HepG2 (cell line): ENCODE results near the gene RAB18. TPM values are rescaled to one million over a fixed set of nuclear protein-coding genes. Genes with fewer than 3 reads are reported as not detected.
A peak's percentile ranks its signal among the peaks of the same experiment; 100 is the strongest.

ENCODE experiments used
- ATM ChIP-seq: fragments of 450-650 bp; IDR thresholded peaks from 2 replicates; pipeline ENCODE4 v1.7.1; 2017; ENCODE audit warnings: mild to moderate bottlenecking, borderline replicate concordance
- ESRRA ChIP-seq: sonication (generic); formaldehyde crosslinking; IDR thresholded peaks from 2 replicates; pipeline ENCODE4 v1.5.1; 2020; ENCODE audit warnings: mild to moderate bottlenecking, low read depth, missing genetic modification reagents
- NR2F6 ChIP-seq, 2 experiments: IDR thresholded peaks; 2 replicates each; pipeline ENCODE4 v1.6.1; 2016; ENCODE audit warnings: antibody characterized with exemption in 1 of 2, mild to moderate bottlenecking in 1 of 2
- RAD21 ChIP-seq: fragments of 450-650 bp; formaldehyde crosslinking; IDR thresholded peaks from 2 replicates; pipeline ENCODE4 v1.5.0; 2020; ENCODE audit warnings: mild to moderate bottlenecking
- SMC3 ChIP-seq: IDR thresholded peaks from 2 replicates; pipeline ENCODE4 v1.6.1; 2011; ENCODE audit warnings: low read length, improper control_type of control experiment
- STAG1 ChIP-seq: sonication (generic); formaldehyde crosslinking; IDR thresholded peaks from 2 replicates; pipeline ENCODE4 v1.4.0; 2020; ENCODE audit warnings: missing genetic modification reagents
- ZNF20 ChIP-seq: sonication (generic); formaldehyde crosslinking; IDR thresholded peaks from 2 replicates; pipeline ENCODE4 v1.4.0; 2020; ENCODE audit warnings: mild to moderate bottlenecking, moderate library complexity, missing genetic modification reagents
- ZNF253 ChIP-seq: sonication (generic); formaldehyde crosslinking; IDR thresholded peaks from 2 replicates; pipeline ENCODE4 v1.8.0; 2022; ENCODE audit warnings: mild to moderate bottlenecking, missing genetic modification reagents, borderline replicate concordance
- ZNF446 ChIP-seq: sonication (generic); formaldehyde crosslinking; IDR thresholded peaks from 2 replicates; pipeline ENCODE4 v1.5.0; 2020; ENCODE audit warnings: mild to moderate bottlenecking, missing genetic modification reagents
- polyA plus RNA-seq, 8 experiments: library from polyadenylated mRNA; depleted of rRNA in 3 of 8; stranded (reverse) in 7 of 8; unstranded in 1 of 8; fragments of >200 nt; fragmentation: Illumina TruSeq in 4 of 8; extraction: Trizol in 4 of 8; gene quantifications; 2 replicates each; pipeline versions ENCODE4 v1.2.1 to v1.2.3, GENCODE V29; 2011 to 2016; ENCODE audit warnings: low read depth in 4 of 8, missing spikeins in 1 of 8, mixed read lengths in 1 of 8; ENCODE audit not compliant: insufficient read depth in 1 of 8
- total RNA-seq, 5 experiments: library from RNA; depleted of rRNA; stranded (reverse); fragments of >200 nt; fragmentation: Illumina TruSeq; extraction: Trizol; gene quantifications; 2 replicates each; pipeline ENCODE4 v1.2.3, GENCODE V29; 2016; ENCODE audit warnings: low read depth in 1 of 5
- TF ChIP-seq, protein P1 (sequence below): sonication (generic); formaldehyde crosslinking; IDR thresholded peaks from 2 replicates; pipeline ENCODE4 v1.5.1; 2020; ENCODE audit warnings: mild to moderate bottlenecking, missing genetic modification reagents, moderate library complexity
- TF ChIP-seq, protein P2 (sequence below): IDR thresholded peaks from 2 replicates; pipeline ENCODE4 v1.6.1; 2018; ENCODE audit warnings: missing genetic modification reagents
- TF ChIP-seq, protein P3 (sequence below), 2 experiments: sonication (generic) in 1 of 2; formaldehyde crosslinking in 1 of 2; IDR thresholded peaks; 2 replicates each; pipeline versions ENCODE4 v1.4.0 to v1.6.1; 2018 to 2020; ENCODE audit warnings: missing genetic modification reagents in 2 of 2, borderline replicate concordance in 1 of 2, low read depth in 1 of 2, mild to moderate bottlenecking in 1 of 2, missing biosample characterization in 1 of 2
- TF ChIP-seq, protein P4 (sequence below): IDR thresholded peaks from 2 replicates; pipeline ENCODE4 v1.4.0; 2020; ENCODE audit warnings: mild to moderate bottlenecking, missing genetic modification reagents
- TF ChIP-seq, protein P5 (sequence below), 2 experiments: IDR thresholded peaks; 2 replicates each; pipeline ENCODE4 v1.6.1; 2011 to 2012; ENCODE audit warnings: low read length in 2 of 2, borderline replicate concordance in 1 of 2, low read depth in 1 of 2, mild to moderate bottlenecking in 1 of 2, moderate library complexity in 1 of 2

Gene RAB18
- total and polyA plus RNA-seq, 2 of the 13 experiments (the other 11 are each of a cell fraction or from before 2014, with no cell fraction given), result 22.3 to 69.1 TPM

DNA sequence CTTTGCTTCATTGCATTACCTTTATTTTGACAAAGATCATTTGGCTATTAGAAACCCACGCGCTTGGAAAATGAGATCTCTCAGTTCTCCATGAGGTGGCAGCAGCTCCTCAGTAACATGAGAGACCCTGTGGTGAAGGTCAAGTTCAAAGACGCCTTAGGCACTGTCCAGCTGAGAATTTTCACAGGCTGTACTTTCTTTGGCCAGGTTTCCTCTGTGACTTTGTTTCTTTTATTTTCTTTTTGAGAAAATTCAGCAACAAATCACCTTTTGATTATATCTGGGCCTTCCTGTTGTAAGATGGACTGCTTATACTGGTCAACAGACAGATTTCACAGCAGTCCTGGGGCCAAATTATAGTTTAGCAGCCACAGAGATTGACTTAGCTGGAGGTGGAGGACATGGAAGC, 54.5 kb downstream of the RAB18 start (continued):
- TF ChIP-seq ESRRA (CRISPR knock-in tag), result 0 out of 2 replicates have a peak, but pooled peaks have one; percentile 26
- peak; percentile 80 for TF ChIP-seq NR2F6 (IDR thresholded peaks at IDR 0.05)
- TF ChIP-seq NR2F6 (CRISPR knock-in tag; IDR thresholded peaks at IDR 0.05), result peak; percentile 82
- no peak for TF ChIP-seq ATM
- peak; percentile 87 for TF ChIP-seq STAG1 (CRISPR knock-in tag)
- peak; percentile 74 for TF ChIP-seq RAD21 (CRISPR knock-in tag)
- TF ChIP-seq, protein P1, sequence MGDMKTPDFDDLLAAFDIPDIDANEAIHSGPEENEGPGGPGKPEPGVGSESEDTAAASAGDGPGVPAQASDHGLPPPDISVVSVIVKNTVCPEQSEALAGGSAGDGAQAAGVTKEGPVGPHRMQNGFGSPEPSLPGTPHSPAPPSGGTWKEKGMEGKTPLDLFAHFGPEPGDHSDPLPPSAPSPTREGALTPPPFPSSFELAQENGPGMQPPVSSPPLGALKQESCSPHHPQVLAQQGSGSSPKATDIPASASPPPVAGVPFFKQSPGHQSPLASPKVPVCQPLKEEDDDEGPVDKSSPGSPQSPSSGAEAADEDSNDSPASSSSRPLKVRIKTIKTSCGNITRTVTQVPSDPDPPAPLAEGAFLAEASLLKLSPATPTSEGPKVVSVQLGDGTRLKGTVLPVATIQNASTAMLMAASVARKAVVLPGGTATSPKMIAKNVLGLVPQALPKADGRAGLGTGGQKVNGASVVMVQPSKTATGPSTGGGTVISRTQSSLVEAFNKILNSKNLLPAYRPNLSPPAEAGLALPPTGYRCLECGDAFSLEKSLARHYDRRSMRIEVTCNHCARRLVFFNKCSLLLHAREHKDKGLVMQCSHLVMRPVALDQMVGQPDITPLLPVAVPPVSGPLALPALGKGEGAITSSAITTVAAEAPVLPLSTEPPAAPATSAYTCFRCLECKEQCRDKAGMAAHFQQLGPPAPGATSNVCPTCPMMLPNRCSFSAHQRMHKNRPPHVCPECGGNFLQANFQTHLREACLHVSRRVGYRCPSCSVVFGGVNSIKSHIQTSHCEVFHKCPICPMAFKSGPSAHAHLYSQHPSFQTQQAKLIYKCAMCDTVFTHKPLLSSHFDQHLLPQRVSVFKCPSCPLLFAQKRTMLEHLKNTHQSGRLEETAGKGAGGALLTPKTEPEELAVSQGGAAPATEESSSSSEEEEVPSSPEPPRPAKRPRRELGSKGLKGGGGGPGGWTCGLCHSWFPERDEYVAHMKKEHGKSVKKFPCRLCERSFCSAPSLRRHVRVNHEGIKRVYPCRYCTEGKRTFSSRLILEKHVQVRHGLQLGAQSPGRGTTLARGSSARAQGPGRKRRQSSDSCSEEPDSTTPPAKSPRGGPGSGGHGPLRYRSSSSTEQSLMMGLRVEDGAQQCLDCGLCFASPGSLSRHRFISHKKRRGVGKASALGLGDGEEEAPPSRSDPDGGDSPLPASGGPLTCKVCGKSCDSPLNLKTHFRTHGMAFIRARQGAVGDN, result no peak
- no peak for TF ChIP-seq ZNF253
- TF ChIP-seq SMC3, result peak; percentile 61
- TF ChIP-seq, protein P2, sequence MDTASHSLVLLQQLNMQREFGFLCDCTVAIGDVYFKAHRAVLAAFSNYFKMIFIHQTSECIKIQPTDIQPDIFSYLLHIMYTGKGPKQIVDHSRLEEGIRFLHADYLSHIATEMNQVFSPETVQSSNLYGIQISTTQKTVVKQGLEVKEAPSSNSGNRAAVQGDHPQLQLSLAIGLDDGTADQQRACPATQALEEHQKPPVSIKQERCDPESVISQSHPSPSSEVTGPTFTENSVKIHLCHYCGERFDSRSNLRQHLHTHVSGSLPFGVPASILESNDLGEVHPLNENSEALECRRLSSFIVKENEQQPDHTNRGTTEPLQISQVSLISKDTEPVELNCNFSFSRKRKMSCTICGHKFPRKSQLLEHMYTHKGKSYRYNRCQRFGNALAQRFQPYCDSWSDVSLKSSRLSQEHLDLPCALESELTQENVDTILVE (CRISPR knock-in tag), result 0 out of 2 replicates have a peak, but pooled peaks have one; percentile 25
- no peak for TF ChIP-seq ZNF446 (CRISPR knock-in tag)
- TF ChIP-seq, protein P3, sequence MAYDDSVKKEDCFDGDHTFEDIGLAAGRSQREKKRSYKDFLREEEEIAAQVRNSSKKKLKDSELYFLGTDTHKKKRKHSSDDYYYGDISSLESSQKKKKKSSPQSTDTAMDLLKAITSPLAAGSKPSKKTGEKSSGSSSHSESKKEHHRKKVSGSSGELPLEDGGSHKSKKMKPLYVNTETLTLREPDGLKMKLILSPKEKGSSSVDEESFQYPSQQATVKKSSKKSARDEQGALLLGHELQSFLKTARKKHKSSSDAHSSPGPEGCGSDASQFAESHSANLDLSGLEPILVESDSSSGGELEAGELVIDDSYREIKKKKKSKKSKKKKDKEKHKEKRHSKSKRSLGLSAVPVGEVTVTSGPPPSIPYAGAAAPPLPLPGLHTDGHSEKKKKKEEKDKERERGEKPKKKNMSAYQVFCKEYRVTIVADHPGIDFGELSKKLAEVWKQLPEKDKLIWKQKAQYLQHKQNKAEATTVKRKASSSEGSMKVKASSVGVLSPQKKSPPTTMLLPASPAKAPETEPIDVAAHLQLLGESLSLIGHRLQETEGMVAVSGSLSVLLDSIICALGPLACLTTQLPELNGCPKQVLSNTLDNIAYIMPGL (CRISPR knock-in tag; IDR thresholded peaks at IDR 0.05; ENCODE audit: borderline replicate concordance in 1 of 2, low read depth in 1 of 2), result 0 out of 4 replicates have a peak, but pooled peaks of 1 of the 2 experiments have one; percentile 26
- no peak for TF ChIP-seq ZNF20 (CRISPR knock-in tag)
- TF ChIP-seq, protein P4, sequence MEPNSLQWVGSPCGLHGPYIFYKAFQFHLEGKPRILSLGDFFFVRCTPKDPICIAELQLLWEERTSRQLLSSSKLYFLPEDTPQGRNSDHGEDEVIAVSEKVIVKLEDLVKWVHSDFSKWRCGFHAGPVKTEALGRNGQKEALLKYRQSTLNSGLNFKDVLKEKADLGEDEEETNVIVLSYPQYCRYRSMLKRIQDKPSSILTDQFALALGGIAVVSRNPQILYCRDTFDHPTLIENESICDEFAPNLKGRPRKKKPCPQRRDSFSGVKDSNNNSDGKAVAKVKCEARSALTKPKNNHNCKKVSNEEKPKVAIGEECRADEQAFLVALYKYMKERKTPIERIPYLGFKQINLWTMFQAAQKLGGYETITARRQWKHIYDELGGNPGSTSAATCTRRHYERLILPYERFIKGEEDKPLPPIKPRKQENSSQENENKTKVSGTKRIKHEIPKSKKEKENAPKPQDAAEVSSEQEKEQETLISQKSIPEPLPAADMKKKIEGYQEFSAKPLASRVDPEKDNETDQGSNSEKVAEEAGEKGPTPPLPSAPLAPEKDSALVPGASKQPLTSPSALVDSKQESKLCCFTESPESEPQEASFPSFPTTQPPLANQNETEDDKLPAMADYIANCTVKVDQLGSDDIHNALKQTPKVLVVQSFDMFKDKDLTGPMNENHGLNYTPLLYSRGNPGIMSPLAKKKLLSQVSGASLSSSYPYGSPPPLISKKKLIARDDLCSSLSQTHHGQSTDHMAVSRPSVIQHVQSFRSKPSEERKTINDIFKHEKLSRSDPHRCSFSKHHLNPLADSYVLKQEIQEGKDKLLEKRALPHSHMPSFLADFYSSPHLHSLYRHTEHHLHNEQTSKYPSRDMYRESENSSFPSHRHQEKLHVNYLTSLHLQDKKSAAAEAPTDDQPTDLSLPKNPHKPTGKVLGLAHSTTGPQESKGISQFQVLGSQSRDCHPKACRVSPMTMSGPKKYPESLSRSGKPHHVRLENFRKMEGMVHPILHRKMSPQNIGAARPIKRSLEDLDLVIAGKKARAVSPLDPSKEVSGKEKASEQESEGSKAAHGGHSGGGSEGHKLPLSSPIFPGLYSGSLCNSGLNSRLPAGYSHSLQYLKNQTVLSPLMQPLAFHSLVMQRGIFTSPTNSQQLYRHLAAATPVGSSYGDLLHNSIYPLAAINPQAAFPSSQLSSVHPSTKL (CRISPR knock-in tag), result peak; percentile 73
- TF ChIP-seq, protein P5, sequence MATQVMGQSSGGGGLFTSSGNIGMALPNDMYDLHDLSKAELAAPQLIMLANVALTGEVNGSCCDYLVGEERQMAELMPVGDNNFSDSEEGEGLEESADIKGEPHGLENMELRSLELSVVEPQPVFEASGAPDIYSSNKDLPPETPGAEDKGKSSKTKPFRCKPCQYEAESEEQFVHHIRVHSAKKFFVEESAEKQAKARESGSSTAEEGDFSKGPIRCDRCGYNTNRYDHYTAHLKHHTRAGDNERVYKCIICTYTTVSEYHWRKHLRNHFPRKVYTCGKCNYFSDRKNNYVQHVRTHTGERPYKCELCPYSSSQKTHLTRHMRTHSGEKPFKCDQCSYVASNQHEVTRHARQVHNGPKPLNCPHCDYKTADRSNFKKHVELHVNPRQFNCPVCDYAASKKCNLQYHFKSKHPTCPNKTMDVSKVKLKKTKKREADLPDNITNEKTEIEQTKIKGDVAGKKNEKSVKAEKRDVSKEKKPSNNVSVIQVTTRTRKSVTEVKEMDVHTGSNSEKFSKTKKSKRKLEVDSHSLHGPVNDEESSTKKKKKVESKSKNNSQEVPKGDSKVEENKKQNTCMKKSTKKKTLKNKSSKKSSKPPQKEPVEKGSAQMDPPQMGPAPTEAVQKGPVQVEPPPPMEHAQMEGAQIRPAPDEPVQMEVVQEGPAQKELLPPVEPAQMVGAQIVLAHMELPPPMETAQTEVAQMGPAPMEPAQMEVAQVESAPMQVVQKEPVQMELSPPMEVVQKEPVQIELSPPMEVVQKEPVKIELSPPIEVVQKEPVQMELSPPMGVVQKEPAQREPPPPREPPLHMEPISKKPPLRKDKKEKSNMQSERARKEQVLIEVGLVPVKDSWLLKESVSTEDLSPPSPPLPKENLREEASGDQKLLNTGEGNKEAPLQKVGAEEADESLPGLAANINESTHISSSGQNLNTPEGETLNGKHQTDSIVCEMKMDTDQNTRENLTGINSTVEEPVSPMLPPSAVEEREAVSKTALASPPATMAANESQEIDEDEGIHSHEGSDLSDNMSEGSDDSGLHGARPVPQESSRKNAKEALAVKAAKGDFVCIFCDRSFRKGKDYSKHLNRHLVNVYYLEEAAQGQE (IDR thresholded peaks at IDR 0.05; ENCODE audit: borderline replicate concordance in 1 of 2, low read depth in 1 of 2, low read length in 2 of 2), result peak in 1 of 2 experiments; percentile 81; a peak in 2 of 4 replicates
